UCSD-AML1 (cell line): ENCODE data around the gene RIMS4.

Experiments used
- DNase-seq: peaks from one replicate; lab custom pipeline; 2025; ENCODE audit not compliant: unreplicated experiment; lab: John Stamatoyannopoulos, UW

The RIMS4 gene

GRCh38 chr20:44810391-44811149 is at the start of gene RIMS4:
TSS of gene RIMS4 (minus strand) at chr20:44810546. CDS start at chr20:44810271, 275 bp downstream.
- no peak for DNase-seq

GRCh38 chr20:44858606-44859360 is 48.4 kb upstream of the RIMS4 start:
- no peak for DNase-seq

- DNase-seq = no peak
Measured at GRCh38 chr20:44856856-44857448, 46.6 kb upstream of the RIMS4 start.

GRCh38 chr20:44856442-44856841 is 46.1 kb upstream of the RIMS4 start:
- DNase-seq = no peak

GRCh38 chr20:44851545-44851944 is 41.2 kb upstream of the RIMS4 start:
- DNase-seq = no peak

- no peak for DNase-seq
Measured at GRCh38 chr20:44850837-44851236, 40.5 kb upstream of the RIMS4 start.

GRCh38 chr20:44850272-44850671 is 39.9 kb upstream of the RIMS4 start:
- no peak for DNase-seq

- DNase-seq = no peak
Measured at GRCh38 chr20:44849703-44850102, 39.4 kb upstream of the RIMS4 start.

GRCh38 chr20:44848254-44849015 is 38.1 kb upstream of the RIMS4 start:
- DNase-seq = no peak

GRCh38 chr20:44843876-44844275 is 33.5 kb upstream of the RIMS4 start:
- no peak for DNase-seq

- DNase-seq = no peak
Measured at GRCh38 chr20:44841955-44842354, 31.6 kb upstream of the RIMS4 start.

- DNase-seq = no peak
Measured at GRCh38 chr20:44840826-44841225, 30.5 kb upstream of the RIMS4 start.

GRCh38 chr20:44839481-44839880 is 29.1 kb upstream of the RIMS4 start:
- no peak for DNase-seq

- DNase-seq = no peak
Measured at GRCh38 chr20:44838521-44838920, 28.2 kb upstream of the RIMS4 start.

GRCh38 chr20:44837946-44838345 is 27.6 kb upstream of the RIMS4 start:
- DNase-seq = no peak

- no peak for DNase-seq
Measured at GRCh38 chr20:44836601-44837120, 26.3 kb upstream of the RIMS4 start.

- DNase-seq = no peak
Measured at GRCh38 chr20:44835661-44836221, 25.4 kb upstream of the RIMS4 start.

- DNase-seq = no peak
Measured at GRCh38 chr20:44835116-44835515, 24.8 kb upstream of the RIMS4 start.

- no peak for DNase-seq
Measured at GRCh38 chr20:44834693-44835092, 24.3 kb upstream of the RIMS4 start.

- DNase-seq = no peak
Measured at GRCh38 chr20:44833437-44833836, 23.1 kb upstream of the RIMS4 start.

GRCh38 chr20:44832724-44833123 is 22.4 kb upstream of the RIMS4 start:
- DNase-seq = no peak
